SKM-1 (cell line): ENCODE measurements around the gene SLC6A16.
"Not testable (repeated sequence)": the region's sequence is repeated elsewhere in the genome, so short reads cannot be mapped to it uniquely, and the experiment has no call there.

ENCODE experiments used
- DNase-seq: peaks from one replicate; lab custom pipeline; 2025; ENCODE audit not compliant: unreplicated experiment; lab: John Stamatoyannopoulos, UW

The SLC6A16 gene

DNA sequence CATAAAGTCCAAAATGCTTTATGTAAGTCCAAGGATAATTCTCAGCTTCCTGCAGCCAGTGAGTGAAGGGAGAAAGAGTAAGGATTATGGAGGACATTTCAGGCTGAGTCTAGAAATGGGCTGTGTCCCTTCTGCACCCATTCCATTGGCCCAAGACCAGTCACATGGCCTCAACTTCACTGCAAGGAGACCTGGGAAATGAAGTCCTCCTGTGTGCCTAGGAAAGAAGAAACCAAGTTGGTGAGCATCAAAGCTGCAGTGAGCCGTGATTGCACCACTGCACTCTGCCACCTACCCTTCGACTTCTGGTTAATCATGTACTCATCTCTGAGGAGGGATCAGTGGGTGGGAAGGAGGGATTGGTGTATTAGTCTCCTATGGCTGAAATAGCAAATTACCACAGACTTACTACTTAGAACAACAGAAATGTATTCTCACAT is 6.6 kb upstream of the SLC6A16 start:
- DNase-seq: peak; percentile 31

- not testable (repeated sequence) for DNase-seq
These were observed 6.2 kb upstream of the SLC6A16 start for GRCh38 chr19:49331187-49331586.

- DNase-seq: no peak
These were observed 3.8 kb upstream of the SLC6A16 start for GRCh38 chr19:49328741-49329140.

- DNase-seq: no peak
These were observed 3.0 kb upstream of the SLC6A16 start for GRCh38 chr19:49327878-49328544.

DNA sequence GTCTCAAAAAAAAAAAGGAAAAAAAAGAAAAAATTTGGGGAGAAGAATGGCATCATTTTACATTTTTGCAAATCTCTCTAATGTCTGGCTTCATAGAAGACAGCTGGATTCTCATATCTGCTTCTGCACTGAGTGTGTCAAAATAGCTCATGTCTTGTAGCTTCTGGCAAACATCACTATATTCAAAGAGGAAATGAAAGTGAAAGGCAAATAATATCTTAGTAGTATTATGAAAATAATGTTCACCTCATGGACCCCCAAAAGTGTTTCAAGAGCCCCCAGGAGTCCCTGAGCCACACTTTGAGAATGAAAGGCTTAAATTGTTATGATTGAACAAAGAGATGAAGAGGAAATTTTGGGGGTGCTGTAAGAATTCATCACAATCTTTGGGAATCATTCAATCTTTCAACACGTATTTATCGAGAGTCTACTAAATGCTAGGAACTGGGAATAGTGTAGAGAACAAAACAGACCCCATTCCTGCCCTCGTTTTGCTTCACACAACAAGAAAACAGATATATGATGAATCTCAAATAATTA is 1.2 kb upstream of the SLC6A16 start:
- DNase-seq: no peak

GRCh38 chr19:49325756-49326155 is 765 bp upstream of the SLC6A16 start:
- not testable (repeated sequence) for DNase-seq

- DNase-seq: no peak
These were observed 6.7 kb downstream of the SLC6A16 start for GRCh38 chr19:49318296-49318695.

- no peak for DNase-seq
These were observed 8.7 kb downstream of the SLC6A16 start for GRCh38 chr19:49316284-49316683.

DNA sequence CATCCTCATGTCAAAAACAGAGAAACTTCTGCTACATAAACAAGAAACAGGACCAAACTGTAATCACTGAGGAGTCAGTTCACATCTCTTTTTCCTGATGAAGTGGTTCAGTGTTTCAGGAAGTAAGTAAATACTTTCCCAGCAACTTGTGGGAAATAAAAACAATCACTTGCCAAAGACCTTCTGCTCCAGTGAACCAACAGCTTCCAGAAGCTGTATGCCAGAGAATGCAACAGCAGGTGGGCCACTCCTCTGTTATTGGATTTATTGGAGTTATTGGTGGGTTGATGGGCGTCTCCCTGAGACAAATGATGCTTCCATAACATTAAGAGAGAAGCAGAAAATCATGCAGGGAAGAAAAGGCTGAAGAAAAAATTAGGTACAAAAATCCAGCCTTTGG is 9.9 kb downstream of the SLC6A16 start:
- DNase-seq: no peak

- DNase-seq: no peak
These were observed 15.9 kb downstream of the SLC6A16 start for GRCh38 chr19:49309087-49309486.

DNA sequence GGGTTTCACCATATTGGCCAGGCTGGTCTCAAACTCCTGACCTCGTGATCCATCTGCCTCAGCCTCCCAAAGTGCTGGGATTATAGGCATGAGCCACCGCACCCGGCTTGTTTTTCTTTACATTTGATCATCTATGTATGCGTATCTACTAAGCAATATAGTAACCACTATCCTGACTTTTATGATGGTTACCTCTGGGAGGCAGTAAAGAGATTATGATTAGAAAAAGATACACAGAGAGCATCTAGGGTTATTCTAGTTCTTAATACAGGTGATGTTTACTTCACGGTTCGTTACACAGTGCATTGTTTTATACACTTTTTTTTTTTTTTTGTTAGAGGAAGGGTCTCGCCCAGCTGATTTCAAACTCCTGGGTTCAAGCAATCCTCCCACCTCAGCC is 18.3 kb downstream of the SLC6A16 start:
- not testable (repeated sequence) for DNase-seq

- no peak for DNase-seq
These were observed 23.1 kb downstream of the SLC6A16 start for GRCh38 chr19:49301866-49302252.

GRCh38 chr19:49301165-49301865 is 23.7 kb downstream of the SLC6A16 start:
- DNase-seq: peak; percentile 25

DNA sequence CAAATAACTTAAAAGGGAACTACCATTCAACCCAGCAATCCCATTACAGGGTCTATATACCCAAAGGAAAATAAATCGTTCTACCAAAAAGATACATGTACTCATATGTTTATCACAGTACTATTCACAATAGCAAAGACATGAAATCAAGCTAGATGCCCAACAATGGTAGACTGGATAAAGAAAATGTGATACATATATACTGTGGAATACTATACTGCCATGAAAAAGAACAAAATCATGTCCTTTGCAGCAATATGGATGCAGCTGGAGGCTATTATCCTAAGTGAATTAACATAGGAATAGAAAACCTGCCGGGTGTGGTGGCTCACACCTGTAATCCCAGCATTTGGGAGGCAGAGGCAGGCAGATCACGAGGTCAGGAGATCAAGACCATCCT is 26.3 kb downstream of the SLC6A16 start:
- DNase-seq: not testable (repeated sequence)

DNA sequence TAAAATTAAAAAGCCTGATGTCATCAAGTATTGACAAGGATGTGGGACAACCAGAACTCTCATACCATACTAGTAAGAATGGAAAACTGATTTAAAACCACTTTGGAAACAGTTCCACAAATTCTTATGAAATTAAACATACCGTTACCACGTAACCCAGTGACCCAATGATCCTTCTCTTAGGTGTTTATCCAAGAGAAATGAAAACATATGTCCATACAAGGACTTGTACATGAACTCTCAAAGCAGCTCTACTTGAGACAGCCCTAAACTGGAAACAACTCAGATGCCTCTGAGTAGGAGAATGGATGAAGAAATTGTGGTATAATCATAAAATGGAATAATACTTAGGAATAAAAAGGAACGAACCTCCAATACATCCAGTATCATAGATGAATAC is 27.6 kb downstream of the SLC6A16 start:
- DNase-seq: no peak

DNA sequence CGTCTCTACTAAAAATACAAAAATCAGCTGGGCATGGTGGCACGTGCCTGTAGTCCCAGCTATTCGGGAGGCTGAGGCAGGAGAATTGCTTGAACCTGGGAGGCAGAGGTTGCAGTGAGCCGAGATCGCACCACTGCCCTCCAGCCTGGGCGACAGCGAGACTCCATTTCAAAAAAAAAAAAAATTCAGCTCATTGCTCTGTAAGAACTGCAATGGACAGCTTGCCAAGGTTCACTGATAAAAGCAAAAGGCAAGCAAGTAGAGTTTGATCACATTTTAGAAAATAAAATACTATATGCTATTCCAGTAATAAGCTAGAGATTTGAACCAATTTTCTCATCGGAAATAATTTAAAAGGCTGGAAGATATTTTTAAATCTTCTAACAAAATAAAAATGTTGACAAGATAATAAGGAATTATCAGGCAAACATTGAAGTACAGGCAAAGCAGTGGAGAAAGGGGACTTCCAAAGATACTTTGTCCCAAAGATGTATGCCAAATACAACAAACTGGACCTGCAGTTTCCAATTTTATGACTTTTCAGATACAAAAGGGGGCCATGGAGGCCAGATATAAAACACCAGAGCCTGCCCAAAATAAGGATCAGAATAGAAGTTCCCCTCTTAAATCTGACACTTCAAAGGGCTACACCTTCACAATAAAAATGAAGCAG is 29.6 kb downstream of the SLC6A16 start:
- no peak for DNase-seq

DNA sequence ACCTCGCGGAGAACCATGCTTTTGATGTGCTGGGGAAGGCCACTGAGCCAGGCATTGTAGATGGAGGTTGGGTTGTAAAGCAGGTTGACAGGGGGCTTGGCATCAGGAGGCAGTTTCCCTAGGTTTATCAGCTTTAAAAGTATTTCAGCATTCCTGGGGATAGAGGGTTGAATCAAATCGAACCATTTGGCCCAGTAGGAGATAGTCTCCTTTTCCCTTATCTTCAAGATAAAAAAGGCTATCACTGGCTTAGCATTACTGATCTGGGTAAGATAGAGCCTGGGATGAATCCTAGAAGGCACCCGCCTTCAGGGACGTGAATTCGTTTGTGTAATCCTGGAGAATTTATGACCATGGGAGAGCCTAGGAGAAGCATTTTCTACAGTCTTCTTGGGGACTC is 30.6 kb downstream of the SLC6A16 start:
- DNase-seq: no peak

DNA sequence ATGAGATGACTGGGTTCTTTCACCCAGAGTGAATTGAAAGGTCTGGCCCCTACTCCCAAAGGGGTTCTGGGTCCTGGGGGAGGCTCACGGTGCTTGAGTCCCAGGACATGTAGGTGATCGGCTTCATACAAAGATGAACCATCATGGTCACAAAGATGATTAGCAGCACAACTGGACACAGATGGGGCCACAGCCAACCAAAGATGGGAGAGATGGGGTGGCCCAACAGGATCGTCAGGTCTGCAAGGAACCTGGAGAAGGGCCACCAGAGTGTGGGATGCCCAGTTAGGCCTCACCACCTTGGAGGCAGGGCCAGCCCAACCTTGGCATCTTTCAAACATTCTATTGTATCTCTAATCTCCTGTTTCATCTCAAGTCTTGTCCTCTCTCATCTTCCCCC is 34.5 kb downstream of the SLC6A16 start:
- no peak for DNase-seq

- not testable (repeated sequence) for DNase-seq
These were observed 35.7 kb downstream of the SLC6A16 start for GRCh38 chr19:49289286-49289685.

GRCh38 chr19:49288205-49288604 is 36.8 kb downstream of the SLC6A16 start:
- not testable (repeated sequence) for DNase-seq

DNA sequence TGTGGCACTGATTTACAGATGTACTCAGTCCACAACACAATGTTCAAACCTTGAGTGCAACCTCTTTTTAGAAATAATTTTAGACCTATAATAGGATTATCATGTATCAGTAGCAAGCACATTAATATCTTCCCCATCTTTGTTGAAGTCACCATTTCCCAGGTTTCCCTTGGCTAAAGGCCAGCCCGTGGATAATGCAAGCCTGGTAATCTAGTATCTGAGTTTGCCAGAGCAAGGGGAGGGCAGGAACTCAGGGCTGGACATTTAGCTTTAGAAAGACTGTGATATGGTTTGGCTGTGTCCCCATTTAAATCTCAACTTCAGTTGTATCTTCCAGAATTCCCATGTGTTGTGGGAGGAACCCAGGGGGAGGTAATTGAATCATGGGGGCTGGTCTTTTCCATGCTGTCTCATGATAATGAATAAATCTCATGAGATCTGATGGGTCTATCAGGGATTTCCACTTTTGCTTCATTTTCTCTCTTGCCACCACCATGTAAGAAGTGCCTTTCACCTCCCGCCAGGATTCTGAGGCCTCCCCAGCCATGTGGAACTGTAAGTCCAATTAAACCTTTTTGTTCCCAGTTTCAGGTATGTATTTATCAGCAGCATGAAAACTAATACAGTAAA is 37.7 kb downstream of the SLC6A16 start:
- no peak for DNase-seq
